ENCODE results near the gene TRAPPC14. TPM values are rescaled to one million over a fixed set of nuclear protein-coding genes. Genes with fewer than 3 reads are reported as not detected.
"Not testable (repeated sequence)": the region's sequence is repeated elsewhere in the genome, so short reads cannot be mapped to it uniquely, and the experiment has no call there.

TRAPPC14 gene
- total RNA-seq = 55.7 and 65.3 TPM in 2 replicates

- ChIA-PET POLR2A (interaction anchor here (0.6 to 4.4 kb wide), 13 partner anchors 9 to 211 kb away, joined by 3 to 57 read pairs (median 4); partner anchors contain the start of genes GAL3ST4 and LAMTOR4), CTCF (interaction anchor here (0.9 to 2.2 kb wide), 2 partner anchors 38 to 59 kb away, joined by 4 to 5 read pairs; no protein-coding TSS in a partner anchor)
- Mint-ChIP-seq H3K27me3 (no peaks in the 10 kb centered on the region), H3K9me3 (no peaks in the 10 kb centered on the region), H3K4me3 (peak within 1 kb of the TSS; percentile 85), H3K4me1 (peaks cover 44% of the 10 kb centered on the region), H3K27ac (peak within 1 kb of the TSS; percentile 86), H3K36me3 (ENCODE audit: low read depth) (peaks cover 34% of the 10 kb centered on the region)
- DNase-seq (peak; percentile 93), ATAC-seq (ENCODE audit: low read depth) (peak; percentile 89)
- intact Hi-C loops (cut with micrococcal nuclease) = loop anchor here (1.0 to 5.0 kb wide), 5 partner anchors 10 to 429 kb away; partner anchors contain the start of genes FBXO24, GAL3ST4, GPC2 and LAMTOR4
- no peak for TF ChIP-seq CTCF (IDR thresholded peaks at IDR 0.05)
Observed at GRCh38 chr7:100158229-100159098, at the start of gene TRAPPC14. TRAPPC14 (minus strand) TSS chr7:100158723; CDS start chr7:100158499, 224 bp downstream.

- no peak for ATAC-seq (ENCODE audit: low read depth)
- peak overlapping the region; percentile 5 for H3K27ac Mint-ChIP-seq
- ChIA-PET CTCF (interaction anchor here (2.0 kb wide), 1 partner anchor 13 kb away, joined by 6 read pairs; no protein-coding TSS in a partner anchor), POLR2A (interaction anchor here (0.8 to 3.8 kb wide), 2 partner anchors 11 to 46 kb away, joined by 4 to 13 read pairs; partner anchors contain the start of gene TRAPPC14)
- peaks cover 10% of the 10 kb centered on the region for H3K36me3 Mint-ChIP-seq (ENCODE audit: low read depth)
- H3K4me3 Mint-ChIP-seq = no peak overlapping the region
- H3K27me3 Mint-ChIP-seq = no peaks in the 10 kb centered on the region
- DNase-seq = no peak
- TF ChIP-seq CTCF (IDR thresholded peaks at IDR 0.05) = no peak
- peaks cover 53% of the 10 kb centered on the region for H3K4me1 Mint-ChIP-seq
- no peaks in the 10 kb centered on the region for H3K9me3 Mint-ChIP-seq
- intact Hi-C loops (cut with micrococcal nuclease) = no loop called here
Observed at GRCh38 chr7:100204454-100204853, 45.9 kb upstream of the TRAPPC14 start.

- no peak for ATAC-seq (ENCODE audit: low read depth)
- H3K36me3 Mint-ChIP-seq (ENCODE audit: low read depth) = peaks cover 6% of the 10 kb centered on the region
- H3K9me3 Mint-ChIP-seq = peaks cover 2% of the 10 kb centered on the region
- DNase-seq = no peak
- peaks cover 63% of the 10 kb centered on the region for H3K4me1 Mint-ChIP-seq
- H3K4me3 Mint-ChIP-seq = peak overlapping the region; percentile 77
- ChIA-PET CTCF (interaction anchor here (1.2 to 1.3 kb wide), 2 partner anchors 11 to 17 kb away, joined by 3 to 5 read pairs; no protein-coding TSS in a partner anchor), POLR2A (interaction anchor here (1.0 to 2.7 kb wide), 6 partner anchors 9 to 228 kb away, joined by 3 to 50 read pairs (median 12); partner anchors contain the start of genes LAMTOR4, MEPCE and ZCWPW1)
- no peak for TF ChIP-seq CTCF (IDR thresholded peaks at IDR 0.05)
- intact Hi-C loops (cut with micrococcal nuclease) = loop anchor here (1.0 kb wide), 2 partner anchors 10 to 11 kb away; no protein-coding TSS in a partner anchor
- H3K27ac Mint-ChIP-seq = peak overlapping the region; percentile 94
- no peaks in the 10 kb centered on the region for H3K27me3 Mint-ChIP-seq
Observed at GRCh38 chr7:100200693-100201092, 42.2 kb upstream of the TRAPPC14 start.

- Mint-ChIP-seq H3K4me1 (peaks cover 77% of the 10 kb centered on the region), H3K9me3 (peaks cover 2% of the 10 kb centered on the region), H3K27me3 (no peaks in the 10 kb centered on the region), H3K36me3 (ENCODE audit: low read depth) (no peaks in the 10 kb centered on the region), H3K4me3 (no peak overlapping the region), H3K27ac (peak overlapping the region; percentile 94)
- ChIA-PET POLR2A (interaction anchor here (4.5 kb wide), 1 partner anchor 11 kb away, joined by 39 read pairs; no protein-coding TSS in a partner anchor), CTCF (no interaction called here)
- no peak for TF ChIP-seq CTCF (IDR thresholded peaks at IDR 0.05)
- intact Hi-C loops (cut with micrococcal nuclease) = loop anchor here (10.0 kb wide), 1 partner anchor 147 kb away; no protein-coding TSS in a partner anchor
- ATAC-seq (ENCODE audit: low read depth) = no peak
- no peak for DNase-seq
Observed at GRCh38 chr7:100198266-100198665, 39.7 kb upstream of the TRAPPC14 start.

- Mint-ChIP-seq H3K4me1 (peaks cover 90% of the 10 kb centered on the region), H3K4me3 (peak overlapping the region; percentile 32), H3K27ac (peak overlapping the region; percentile 91)
- CTCF ChIA-PET = interaction anchor here (0.6 to 3.7 kb wide), 7 partner anchors 16 to 149 kb away, joined by 3 to 15 read pairs (median 4); partner anchors contain the start of gene TRAPPC14
- ATAC-seq (ENCODE audit: low read depth) = peak; percentile 26
- H3K36me3 Mint-ChIP-seq (ENCODE audit: low read depth); H3K9me3 Mint-ChIP-seq; H3K27me3 Mint-ChIP-seq; DNase-seq: not testable (repeated sequence)
- POLR2A ChIA-PET = interaction anchor here (0.7 to 4.5 kb wide), 7 partner anchors 14 to 276 kb away, joined by 4 to 39 read pairs (median 4); partner anchors contain the start of genes LAMTOR4, TRIM4 and ZCWPW1
- intact Hi-C loops (cut with micrococcal nuclease) = loop anchor here (10.0 kb wide), 1 partner anchor 149 kb away; no protein-coding TSS in a partner anchor
Observed at GRCh38 chr7:100195901-100196322, 37.4 kb upstream of the TRAPPC14 start.

Data from activated B cell treated with CpG ODN at 0.5 μM for 24 hours (primary cell).